HepG2 (cell line): ENCODE results near the gene TMEM273. TPM values are rescaled to one million over a fixed set of nuclear protein-coding genes. Genes with fewer than 3 reads are reported as not detected.

Source experiments
- ATAC-seq: fragments of 200-7000 bp; cut with Tn5 transposase; 3 replicates; pipeline ENCODE4 v1.9.1; 2020; ENCODE audit warnings: mild to moderate bottlenecking, moderate library complexity
- BruUV-seq: library from RNA; stranded (reverse); fragments of 400-500 nt; replicated peaks from 2 replicates; lab custom pipeline; 2021; lab: Mats Ljungman, UMichigan
- CTCF ChIA-PET: fragments of 300-600 bp; formaldehyde crosslinking; extraction: SDS; loops from one replicate; lab custom pipeline; 2021; ENCODE audit warnings: low total read pairs, inconsistent platforms, low intra/inter-chr PET ratio; lab: Yijun Ruan, JAX
- POLR2A ChIA-PET: fragments of 350-600 bp; sonication (Branson Sonifier 250); formaldehyde crosslinking; loops from one replicate; lab custom pipeline; 2020; ENCODE audit warnings: antibody characterized with exemption, inconsistent platforms; lab: Yijun Ruan, JAX
- DNase-seq: peaks from one replicate; pipeline ENCODE4 v3.0.0-alpha.2; 2015; ENCODE audit warnings: low spot score
- FAIRE-seq: peaks from 3 replicates; lab custom pipeline; 2011; peaks lifted over from hg19 to GRCh38; lab: Jason Lieb, UNC
- H2AFZ ChIP-seq: one replicate; pipeline ENCODE4 v1.6.1; 2011; ENCODE audit warnings: low read length, inconsistent platforms
- H3K27ac ChIP-seq: fragments of 300-600 bp; 3 replicates; pipeline ENCODE4 v1.8.0; 2011; ENCODE audit warnings: mixed run types, mild to moderate bottlenecking, mixed read lengths, low read length, inconsistent platforms; ENCODE audit not compliant: insufficient read depth; ENCODE audit errors: extremely low read length
- H3K27me3 ChIP-seq, 2 experiments: fragments of 200-600 bp in 1 of 2; 2 replicates in 1 of 2; 3 replicates in 1 of 2; pipeline versions ENCODE4 v1.6.0 to v1.8.0; 2011; ENCODE audit warnings: low read length in 2 of 2, mild to moderate bottlenecking in 2 of 2, moderate library complexity in 2 of 2, inconsistent platforms in 1 of 2; ENCODE audit not compliant: insufficient read depth in 2 of 2, control insufficient read depth in 1 of 2
- H3K36me3 ChIP-seq, 2 experiments: fragments of 200-600 bp in 1 of 2; replicated peaks in 1 of 2; 2 replicates in 1 of 2; 3 replicates in 1 of 2; pipeline versions ENCODE4 v1.5.1 to v1.8.0; 2011; ENCODE audit warnings: low read length in 2 of 2, inconsistent platforms in 1 of 2; ENCODE audit not compliant: insufficient read depth in 2 of 2, control insufficient read depth in 1 of 2
- H3K4me1 ChIP-seq: 2 replicates; pipeline ENCODE4 v1.5.1; 2012; ENCODE audit warnings: low read length, inconsistent platforms; ENCODE audit not compliant: insufficient read depth
- H3K4me2 ChIP-seq: 2 replicates; pipeline ENCODE4 v1.6.0; 2011; ENCODE audit warnings: low read depth, low read length, inconsistent platforms
- H3K4me3 ChIP-seq, 3 experiments: fragments of 200-600 bp in 1 of 3; sonication (generic), shearing (Covaris generic) in 1 of 3; replicated peaks in 1 of 3; 2 replicates each; pipeline ENCODE4 v1.5.1; 2011 to 2016; ENCODE audit warnings: low read length in 3 of 3, inconsistent platforms in 2 of 3, low read depth in 2 of 3, mild to moderate bottlenecking in 2 of 3, control low read depth in 1 of 3, mixed read lengths in 1 of 3; ENCODE audit not compliant: insufficient read depth in 1 of 3
- H3K79me2 ChIP-seq: one replicate; pipeline ENCODE4 v1.6.1; 2011; ENCODE audit warnings: low read length, inconsistent platforms; ENCODE audit not compliant: insufficient read depth
- H3K9ac ChIP-seq: 2 replicates; pipeline ENCODE4 v1.6.0; 2011; ENCODE audit warnings: mild to moderate bottlenecking, low read depth, low read length, inconsistent platforms; ENCODE audit not compliant: insufficient read depth
- H3K9me3 ChIP-seq: 2 replicates; pipeline ENCODE4 v1.5.1; 2012; ENCODE audit warnings: mild to moderate bottlenecking, low read length
- H4K20me1 ChIP-seq: 2 replicates; pipeline ENCODE4 v1.6.0; 2011; ENCODE audit warnings: inconsistent platforms, mild to moderate bottlenecking, low read length, moderate library complexity; ENCODE audit not compliant: insufficient read depth
- ATF2 ChIP-seq: sonication (generic); formaldehyde crosslinking; IDR thresholded peaks from 2 replicates; pipeline ENCODE4 v1.4.0; 2020; ENCODE audit warnings: missing genetic modification reagents
- BCLAF1 ChIP-seq: fragments of 450-650 bp; IDR thresholded peaks from 2 replicates; pipeline ENCODE4 v1.6.1; 2017; ENCODE audit warnings: mild to moderate bottlenecking
- CEBPB ChIP-seq: IDR thresholded peaks from 2 replicates; pipeline ENCODE4 v1.6.1; 2011; ENCODE audit warnings: low read depth, low read length, improper control_type of control experiment, borderline replicate concordance
- ETV6 ChIP-seq: sonication (generic); formaldehyde crosslinking; conservative IDR thresholded peaks from 2 replicates; pipeline ENCODE4 v1.4.0; 2020; ENCODE audit warnings: missing genetic modification reagents
- HMGA1 ChIP-seq: sonication (generic); formaldehyde crosslinking; conservative IDR thresholded peaks from 2 replicates; pipeline ENCODE4 v1.4.0; 2020; ENCODE audit warnings: missing genetic modification reagents
- JDP2 ChIP-seq: sonication (generic); formaldehyde crosslinking; IDR thresholded peaks from 2 replicates; pipeline ENCODE4 v1.8.1; 2022; ENCODE audit warnings: missing genetic modification reagents, borderline replicate concordance
- MXD3 ChIP-seq: IDR thresholded peaks from 2 replicates; pipeline ENCODE4 v1.6.1; 2016; ENCODE audit warnings: mild to moderate bottlenecking, missing biosample characterization, missing genetic modification reagents
- TFE3 ChIP-seq: IDR thresholded peaks from 2 replicates; pipeline ENCODE4 v1.6.1; 2016
- WIZ ChIP-seq: sonication (generic); formaldehyde crosslinking; IDR thresholded peaks from 2 replicates; pipeline ENCODE4 v1.5.1; 2020; ENCODE audit warnings: mild to moderate bottlenecking, missing genetic modification reagents
- ZFAT ChIP-seq: sonication (generic); formaldehyde crosslinking; conservative IDR thresholded peaks from 2 replicates; pipeline ENCODE4 v1.8.1; 2023; ENCODE audit warnings: missing genetic modification reagents, inconsistent platforms
- ZFP36L1 ChIP-seq: sonication (generic); formaldehyde crosslinking; IDR thresholded peaks from 2 replicates; pipeline ENCODE4 v1.8.0; 2022; ENCODE audit warnings: mild to moderate bottlenecking, missing genetic modification reagents, moderate library complexity
- ZNF775 ChIP-seq: sonication (generic); formaldehyde crosslinking; IDR thresholded peaks from 2 replicates; pipeline ENCODE4 v1.4.0; 2020; ENCODE audit warnings: missing genetic modification reagents, mild to moderate bottlenecking, moderate library complexity, borderline replicate concordance
- WGBS: methylation state at CpG from one replicate; pipeline ENCODE4 v1.1.6; 2017; ENCODE audit warnings: low lambda C conversion rate; 5-methylcytosine and 5-hydroxymethylcytosine counted together
- in situ Hi-C: cut with HindIII; loops from 2 replicates; pipeline ENCODE4 v1.10.0; 2017; ENCODE audit warnings: low pct_unique_long_range_greater_than_20kb; ENCODE audit not compliant: extremely low pct_ligation_motif_present
- intact Hi-C: fragments of 100-400 bp; cut with micrococcal nuclease; formaldehyde crosslinking; loops from one replicate; pipeline ENCODE4 v1.10.0; 2022; ENCODE audit not compliant: unreplicated experiment
- polyA plus RNA-seq, 8 experiments: library from polyadenylated mRNA; depleted of rRNA in 3 of 8; stranded (reverse) in 7 of 8; unstranded in 1 of 8; fragments of >200 nt; fragmentation: Illumina TruSeq in 4 of 8; extraction: Trizol in 4 of 8; gene quantifications; 2 replicates each; pipeline versions ENCODE4 v1.2.1 to v1.2.3, GENCODE V29; 2011 to 2016; ENCODE audit warnings: low read depth in 4 of 8, missing spikeins in 1 of 8, mixed read lengths in 1 of 8; ENCODE audit not compliant: insufficient read depth in 1 of 8
- total RNA-seq, 5 experiments: library from RNA; depleted of rRNA; stranded (reverse); fragments of >200 nt; fragmentation: Illumina TruSeq; extraction: Trizol; gene quantifications; 2 replicates each; pipeline ENCODE4 v1.2.3, GENCODE V29; 2016; ENCODE audit warnings: low read depth in 1 of 5

TMEM273 gene
- total and polyA plus RNA-seq, 2 of the 13 experiments (the other 11 are each of a cell fraction or from before 2014, with no cell fraction given) = not detected

GRCh38 chr10:49231086-49231820 is 43.1 kb upstream of the TMEM273 start:
- DNase-seq (no peak), FAIRE-seq (no peak), ATAC-seq (no peak)
- no peaks in the 10 kb centered on the region for H3K79me2 ChIP-seq
- H3K9ac ChIP-seq = no peak overlapping the region
- BruUV-seq = no TSS peak
- H4K20me1 ChIP-seq = no peaks in the 10 kb centered on the region
- TF ChIP-seq CEBPB (peak; percentile 43; the same call in 1 of the 2 replicates), ZNF775 (CRISPR knock-in tag) (no peak), BCLAF1 (no peak)
- no peak overlapping the region for H3K4me2 ChIP-seq
- intact Hi-C loops (no loop called here), in situ Hi-C loops (no loop called here)
- no peak overlapping the region for H3K4me3 ChIP-seq
- CTCF ChIA-PET = no interaction called here
- H3K36me3 ChIP-seq = no peaks in the 10 kb centered on the region
- no peak overlapping the region for H3K27ac ChIP-seq
- H2AFZ ChIP-seq = no peak overlapping the region
- no peaks in the 10 kb centered on the region for H3K9me3 ChIP-seq
- H3K4me1 ChIP-seq = no peaks in the 10 kb centered on the region
- H3K27me3 ChIP-seq = peaks cover 0 to 2% of the 10 kb centered on the region in 2 experiments; a peak in 2 of 5 replicates
- POLR2A ChIA-PET = no interaction called here
- WGBS = 14% methylated on average over 5 of the region's 5 CpGs

GRCh38 chr10:49230004-49230403 is 41.8 kb upstream of the TMEM273 start:
- ATAC-seq = no peak
- Histone ChIP-seq H3K4me1 (no peaks in the 10 kb centered on the region), H2AFZ (no peak overlapping the region), H3K36me3 (no peaks in the 10 kb centered on the region), H4K20me1 (no peaks in the 10 kb centered on the region), H3K27ac (no peak overlapping the region), H3K9ac (no peak overlapping the region), H3K79me2 (no peaks in the 10 kb centered on the region), H3K4me3 (no peak overlapping the region), H3K27me3 (peaks cover 0 to 2% of the 10 kb centered on the region in 2 experiments; a peak in 2 of 5 replicates), H3K4me2 (no peak overlapping the region), H3K9me3 (no peaks in the 10 kb centered on the region)
- FAIRE-seq = no peak
- 6% methylated on average over 7 of the region's 7 CpGs for WGBS
- no TSS peak for BruUV-seq
- no peak for DNase-seq
- in situ Hi-C loops (no loop called here), intact Hi-C loops (no loop called here)
- CTCF ChIA-PET = no interaction called here
- POLR2A ChIA-PET = no interaction called here
- no peak for TF ChIP-seq ZFP36L1 (CRISPR knock-in tag)
- TF ChIP-seq ZFAT (CRISPR knock-in tag) = no peak
- TF ChIP-seq ATF2 (CRISPR knock-in tag) = no peak
- no peak for TF ChIP-seq HMGA1 (CRISPR knock-in tag)
- no peak for TF ChIP-seq ETV6 (CRISPR knock-in tag)
- no peak for TF ChIP-seq MXD3
- no peak for TF ChIP-seq TFE3 (CRISPR knock-in tag)
- TF ChIP-seq JDP2 (CRISPR knock-in tag) = no peak
- TF ChIP-seq WIZ = no peak
